Osteocyte (in vitro differentiated cells): ENCODE measurements around the gene ZNF423. TPM values are rescaled to one million over a fixed set of nuclear protein-coding genes. Genes with fewer than 3 reads are reported as not detected.
A peak's percentile ranks its signal among the peaks of the same experiment; 100 is the strongest.
"Not testable (repeated sequence)": the region's sequence is repeated elsewhere in the genome, so short reads cannot be mapped to it uniquely, and the experiment has no call there.

Experiments
- DNase-seq: peaks from one replicate; pipeline ENCODE4 v3.0.0; 2021; ENCODE audit warnings: mixed read lengths; ENCODE audit not compliant: unreplicated experiment; ENCODE audit errors: extremely low spot score
- H3K27ac Mint-ChIP-seq: one replicate; pipeline ENCODE4 v1.8.0; 2021; ENCODE audit warnings: mild to moderate bottlenecking, mixed read lengths; ENCODE audit not compliant: unreplicated experiment
- H3K27me3 Mint-ChIP-seq: one replicate; pipeline ENCODE4 v1.8.0; 2021; ENCODE audit warnings: mixed read lengths; ENCODE audit not compliant: unreplicated experiment
- H3K36me3 Mint-ChIP-seq: one replicate; pipeline ENCODE4 v1.8.0; 2021; ENCODE audit warnings: mixed read lengths; ENCODE audit not compliant: unreplicated experiment
- H3K4me1 Mint-ChIP-seq: one replicate; pipeline ENCODE4 v1.8.0; 2021; ENCODE audit warnings: mixed read lengths; ENCODE audit not compliant: unreplicated experiment
- H3K4me3 Mint-ChIP-seq: one replicate; pipeline ENCODE4 v1.8.0; 2021; ENCODE audit warnings: mild to moderate bottlenecking, moderate library complexity, mixed read lengths; ENCODE audit not compliant: unreplicated experiment
- H3K9me3 Mint-ChIP-seq: one replicate; pipeline ENCODE4 v1.8.0; 2021; ENCODE audit warnings: mixed read lengths; ENCODE audit not compliant: unreplicated experiment
- total RNA-seq: library from RNA; stranded (reverse); gene quantifications from 2 replicates; pipeline ENCODE4 v1.2.1, GENCODE V29; 2021
- TF ChIP-seq, protein P1 (sequence below): fragments of 200-600 bp; sonication (generic); IDR thresholded peaks from 2 replicates; pipeline ENCODE4 v1.5.0; 2021; ENCODE audit warnings: antibody characterized with exemption, mild to moderate bottlenecking, moderate library complexity

The ZNF423 gene
- total RNA-seq, 1 donor from 2014 or later, result 25.1 TPM

- H3K9me3 Mint-ChIP-seq, result no peaks in the 10 kb centered on the region
- H3K4me1 Mint-ChIP-seq, result peaks cover 17% of the 10 kb centered on the region
- H3K27ac Mint-ChIP-seq, result no peak overlapping the region
- DNase-seq, result no peak
- H3K4me3 Mint-ChIP-seq, result no peak overlapping the region
- TF ChIP-seq, protein P1, sequence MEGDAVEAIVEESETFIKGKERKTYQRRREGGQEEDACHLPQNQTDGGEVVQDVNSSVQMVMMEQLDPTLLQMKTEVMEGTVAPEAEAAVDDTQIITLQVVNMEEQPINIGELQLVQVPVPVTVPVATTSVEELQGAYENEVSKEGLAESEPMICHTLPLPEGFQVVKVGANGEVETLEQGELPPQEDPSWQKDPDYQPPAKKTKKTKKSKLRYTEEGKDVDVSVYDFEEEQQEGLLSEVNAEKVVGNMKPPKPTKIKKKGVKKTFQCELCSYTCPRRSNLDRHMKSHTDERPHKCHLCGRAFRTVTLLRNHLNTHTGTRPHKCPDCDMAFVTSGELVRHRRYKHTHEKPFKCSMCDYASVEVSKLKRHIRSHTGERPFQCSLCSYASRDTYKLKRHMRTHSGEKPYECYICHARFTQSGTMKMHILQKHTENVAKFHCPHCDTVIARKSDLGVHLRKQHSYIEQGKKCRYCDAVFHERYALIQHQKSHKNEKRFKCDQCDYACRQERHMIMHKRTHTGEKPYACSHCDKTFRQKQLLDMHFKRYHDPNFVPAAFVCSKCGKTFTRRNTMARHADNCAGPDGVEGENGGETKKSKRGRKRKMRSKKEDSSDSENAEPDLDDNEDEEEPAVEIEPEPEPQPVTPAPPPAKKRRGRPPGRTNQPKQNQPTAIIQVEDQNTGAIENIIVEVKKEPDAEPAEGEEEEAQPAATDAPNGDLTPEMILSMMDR, result no peak
- no peaks in the 10 kb centered on the region for H3K36me3 Mint-ChIP-seq
- peaks cover 10% of the 10 kb centered on the region for H3K27me3 Mint-ChIP-seq
Observed at GRCh38 chr16:49884033-49885015, 28.4 kb upstream of the ZNF423 start.

DNA sequence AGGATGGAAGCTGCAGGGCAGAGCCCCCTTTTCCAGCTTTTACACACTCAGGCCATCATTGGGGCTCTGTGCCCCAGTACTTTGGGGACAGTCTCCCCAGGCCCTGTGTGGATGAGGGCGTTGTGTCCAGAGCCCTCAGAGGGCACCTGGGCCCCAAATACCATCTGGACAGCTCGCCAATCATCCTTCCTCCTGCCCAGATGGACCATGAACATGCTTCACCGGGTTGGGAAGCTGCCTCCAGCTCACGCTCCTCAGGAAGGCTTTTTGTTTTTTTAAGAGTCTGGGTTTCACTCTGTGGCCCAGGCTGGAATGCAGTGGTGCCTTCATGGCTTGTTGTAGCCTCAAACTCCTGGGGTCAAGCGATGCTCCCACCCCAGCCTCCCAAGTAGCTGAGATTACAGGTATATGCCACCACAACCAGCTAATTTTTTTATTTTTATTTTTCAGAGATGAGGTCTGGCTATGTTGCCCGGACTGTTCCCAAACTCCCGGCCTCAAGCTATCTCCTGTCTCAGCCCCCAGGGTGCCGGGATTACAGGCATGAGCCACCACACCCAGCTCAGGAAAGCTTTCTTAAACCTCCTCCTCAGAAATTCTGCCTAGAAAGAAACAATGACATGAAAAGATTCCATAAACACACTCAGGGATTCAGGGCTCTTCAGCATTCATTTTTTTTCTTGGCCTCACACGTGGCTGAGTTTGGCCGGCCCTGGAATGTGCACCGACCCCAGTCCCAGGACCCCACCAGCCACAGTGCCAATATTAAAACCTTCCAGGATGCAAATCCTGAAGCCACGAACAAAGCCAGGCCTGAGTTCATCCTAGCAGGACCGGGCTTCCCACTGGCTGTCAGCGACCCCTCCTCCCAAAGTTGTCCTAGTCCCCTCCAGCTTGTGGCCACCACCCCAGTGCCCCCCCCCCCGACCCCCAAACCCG, 27.4 kb upstream of the ZNF423 start:
- Mint-ChIP-seq H3K4me3 (no peak overlapping the region), H3K36me3 (no peaks in the 10 kb centered on the region), H3K9me3 (no peaks in the 10 kb centered on the region), H3K4me1 (peaks cover 17% of the 10 kb centered on the region), H3K27ac (peak overlapping the region; percentile 41), H3K27me3 (peaks cover 10% of the 10 kb centered on the region)
- no peak for DNase-seq
- TF ChIP-seq, protein P1, result no peak

GRCh38 chr16:49881890-49882289, 26.0 kb upstream of the ZNF423 start:
- DNase-seq, result no peak
- no peak overlapping the region for H3K27ac Mint-ChIP-seq
- no peak overlapping the region for H3K4me3 Mint-ChIP-seq
- H3K27me3 Mint-ChIP-seq, result peaks cover 4% of the 10 kb centered on the region
- no peaks in the 10 kb centered on the region for H3K9me3 Mint-ChIP-seq
- TF ChIP-seq, protein P1, result no peak
- peaks cover 18% of the 10 kb centered on the region for H3K4me1 Mint-ChIP-seq
- no peaks in the 10 kb centered on the region for H3K36me3 Mint-ChIP-seq

DNA sequence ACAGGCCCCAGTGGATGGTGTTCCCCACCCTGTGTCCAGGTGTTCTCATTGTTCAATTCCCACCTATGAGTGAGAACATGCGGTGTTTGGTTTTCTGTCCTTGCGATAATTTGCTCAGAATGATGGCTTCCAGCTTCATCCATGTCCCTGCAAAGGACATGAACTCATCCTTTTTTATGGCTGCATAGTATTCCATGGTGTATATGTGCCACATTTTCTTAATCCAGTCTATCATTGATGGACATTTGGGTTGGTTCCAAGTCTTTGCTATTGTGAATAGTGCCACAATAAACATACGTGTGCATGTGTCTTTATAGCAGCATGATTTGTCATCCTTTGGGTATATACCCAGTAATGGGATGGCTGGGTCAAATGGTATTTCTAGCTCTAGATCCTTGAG, 22.6 kb upstream of the ZNF423 start:
- DNase-seq, H3K27me3 Mint-ChIP-seq, H3K4me3 Mint-ChIP-seq, H3K9me3 Mint-ChIP-seq, H3K27ac Mint-ChIP-seq, H3K36me3 Mint-ChIP-seq: not testable (repeated sequence)
- H3K4me1 Mint-ChIP-seq, result peaks cover 19% of the 10 kb centered on the region

GRCh38 chr16:49876716-49877129, 20.8 kb upstream of the ZNF423 start:
- TF ChIP-seq, protein P1, result peak; percentile 95
- no peak overlapping the region for H3K27ac Mint-ChIP-seq
- DNase-seq, result peak; percentile 93
- peaks cover 9% of the 10 kb centered on the region for H3K4me1 Mint-ChIP-seq
- H3K9me3 Mint-ChIP-seq, result no peaks in the 10 kb centered on the region
- H3K36me3 Mint-ChIP-seq, result no peaks in the 10 kb centered on the region
- no peak overlapping the region for H3K4me3 Mint-ChIP-seq
- peaks cover 7% of the 10 kb centered on the region for H3K27me3 Mint-ChIP-seq
